ENCODE data around the gene ADGRB3.
"Not testable (repeated sequence)": the region's sequence is repeated elsewhere in the genome, so short reads cannot be mapped to it uniquely, and the experiment has no call there.

ADGRB3 gene

DNA sequence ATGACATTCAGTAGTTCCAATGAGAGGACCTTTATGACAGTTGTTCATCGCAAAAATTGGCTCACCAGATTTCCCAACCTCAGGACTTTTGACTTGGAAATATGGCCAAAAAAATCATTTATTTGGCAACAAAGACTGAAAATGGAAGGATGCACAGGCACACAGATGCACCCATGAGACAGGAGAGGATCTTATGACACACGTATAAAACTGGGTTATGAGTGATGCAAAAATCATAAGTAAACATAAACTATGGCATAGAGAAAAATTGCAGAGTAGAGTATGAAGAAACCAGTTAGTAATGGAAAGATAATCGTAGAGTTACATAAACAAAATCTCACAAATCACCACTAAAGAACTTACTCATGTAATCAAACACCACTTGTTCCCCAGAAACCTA lies 546.9 kb downstream of the ADGRB3 start:
- FAIRE-seq, result no peak

GRCh38 chr6:69185276-69185675 lies 550.2 kb downstream of the ADGRB3 start:
- no peak for FAIRE-seq
- no peak for DNase-seq (ENCODE audit: insufficient read length, low spot score)

More for the DNA sequence above, 546.9 kb downstream of the ADGRB3 start:
- no peak for DNase-seq (ENCODE audit: insufficient read length, low spot score)

- DNase-seq (ENCODE audit: insufficient read length, low spot score), result no peak
- no peak for FAIRE-seq
Measured at GRCh38 chr6:69202768-69203167, 567.7 kb downstream of the ADGRB3 start.

DNA sequence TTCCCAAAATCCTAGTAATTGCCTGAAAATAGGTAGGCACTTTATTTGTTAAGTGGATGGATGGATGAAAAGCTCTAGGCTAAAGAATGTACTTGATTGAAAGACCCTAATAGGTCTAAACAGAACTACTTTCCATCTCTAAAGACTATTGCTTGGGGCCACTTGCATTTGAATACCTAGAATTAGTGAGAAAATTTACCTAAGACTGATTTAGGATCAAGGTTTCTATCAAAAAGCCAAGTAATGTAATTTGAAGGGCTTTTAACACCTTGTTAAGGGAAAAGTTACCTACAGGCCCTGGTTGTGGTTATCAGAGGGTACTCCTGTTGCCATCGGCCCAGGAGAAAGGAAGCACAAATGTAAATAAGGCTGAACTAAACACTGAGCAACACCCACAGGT lies 581.0 kb downstream of the ADGRB3 start:
- DNase-seq (ENCODE audit: insufficient read length, low spot score), result no peak
- FAIRE-seq, result no peak

DNA sequence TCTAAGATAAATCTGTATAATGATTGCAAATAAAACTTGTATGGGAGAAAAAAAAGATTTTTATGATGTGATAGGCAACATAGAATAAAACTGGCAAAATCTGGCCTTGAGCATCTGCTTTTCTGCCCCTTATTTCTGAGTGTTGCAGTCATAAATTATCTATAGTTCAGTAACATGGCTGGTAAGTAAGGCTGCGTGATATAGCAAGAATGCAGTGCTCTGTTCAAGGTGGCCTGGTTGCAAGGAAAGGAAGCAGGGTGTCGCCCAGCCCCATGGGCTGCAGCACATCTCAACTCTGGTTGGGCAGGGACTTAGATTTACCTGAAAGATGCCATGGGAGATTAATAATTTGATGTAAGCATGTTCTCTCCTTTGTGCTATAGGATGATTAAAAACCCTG lies 582.3 kb downstream of the ADGRB3 start:
- no peak for FAIRE-seq
- no peak for DNase-seq (ENCODE audit: insufficient read length, low spot score)

GRCh38 chr6:69220375-69220774 lies 585.3 kb downstream of the ADGRB3 start:
- DNase-seq (ENCODE audit: insufficient read length, low spot score) (no peak), FAIRE-seq (no peak)

GRCh38 chr6:69232008-69232407 lies 596.9 kb downstream of the ADGRB3 start:
- DNase-seq (ENCODE audit: insufficient read length, low spot score), result no peak
- FAIRE-seq, result no peak

DNA sequence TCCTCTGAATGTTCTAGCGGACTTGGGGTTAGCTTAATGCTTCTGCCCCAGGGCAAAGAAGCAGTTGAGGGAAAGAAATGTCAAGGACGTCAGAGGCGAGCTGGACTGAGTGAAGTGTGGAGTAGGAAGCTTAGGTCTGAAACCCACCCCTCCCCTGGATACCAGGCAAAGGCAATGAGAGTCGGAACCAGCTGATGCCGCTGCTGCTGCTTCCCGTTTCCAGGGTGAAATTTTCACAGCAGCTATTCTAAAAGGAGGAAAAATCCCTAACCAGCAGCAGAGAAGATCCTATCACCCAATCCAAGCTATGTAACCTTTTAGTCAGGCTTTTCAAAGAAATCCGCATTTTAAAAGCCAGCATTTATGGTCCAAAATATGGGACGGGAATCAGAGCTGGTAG lies 597.4 kb downstream of the ADGRB3 start:
- FAIRE-seq, result no peak
- no peak for DNase-seq (ENCODE audit: insufficient read length, low spot score)

DNA sequence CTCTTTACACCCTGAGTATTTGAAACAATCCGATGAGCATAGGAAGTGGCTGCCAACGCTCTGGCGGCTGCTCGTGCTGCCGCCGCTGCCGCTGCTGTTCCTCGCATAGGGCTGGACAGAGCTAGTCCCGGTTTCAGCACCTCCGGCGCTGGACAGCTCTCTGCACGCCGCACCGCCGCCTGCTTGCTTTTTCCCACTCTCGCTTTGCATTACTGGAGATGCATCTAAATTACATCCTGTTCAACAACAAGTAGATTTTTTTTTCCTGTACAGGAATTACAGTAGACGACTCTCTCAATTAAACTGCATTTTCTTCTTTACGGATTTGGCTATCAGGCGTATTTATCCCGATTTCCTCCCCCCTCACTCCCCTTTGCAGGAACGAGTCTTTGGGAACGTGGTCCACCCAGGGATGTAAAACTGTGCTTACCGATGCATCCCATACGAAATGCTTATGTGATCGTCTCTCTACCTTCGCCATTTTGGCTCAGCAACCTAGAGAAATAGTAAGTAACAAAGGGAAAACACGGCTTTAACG lies 597.9 kb downstream of the ADGRB3 start:
- FAIRE-seq (no peak), DNase-seq (ENCODE audit: insufficient read length, low spot score) (peak; percentile 32)

- no peak for FAIRE-seq
- no peak for DNase-seq (ENCODE audit: insufficient read length, low spot score)
Measured at GRCh38 chr6:69238067-69238466, 603.0 kb downstream of the ADGRB3 start.

DNA sequence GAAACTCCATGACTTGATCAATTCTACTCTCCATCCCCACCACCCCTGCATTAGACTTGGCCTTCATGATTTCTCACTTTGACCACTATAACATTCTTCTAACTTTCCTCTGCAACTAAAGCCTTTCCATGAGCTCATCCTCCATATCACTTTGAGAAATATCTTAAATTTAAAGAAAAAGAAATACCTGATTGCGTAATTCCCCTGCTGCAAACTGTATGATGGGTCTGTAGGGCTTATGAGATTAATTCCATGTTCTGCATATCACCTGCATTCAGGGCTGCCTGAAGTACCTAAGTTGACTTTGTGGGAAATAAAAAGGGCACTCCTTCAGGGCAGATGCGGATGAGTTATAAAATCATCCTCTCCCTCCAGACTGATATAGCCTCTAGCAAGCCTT lies 611.9 kb downstream of the ADGRB3 start:
- FAIRE-seq (no peak), DNase-seq (ENCODE audit: insufficient read length, low spot score) (no peak)

GRCh38 chr6:69261010-69261409 lies 625.9 kb downstream of the ADGRB3 start:
- DNase-seq (ENCODE audit: insufficient read length, low spot score) (no peak), FAIRE-seq (no peak)

GRCh38 chr6:69263297-69263696 lies 628.2 kb downstream of the ADGRB3 start:
- DNase-seq (ENCODE audit: insufficient read length, low spot score) (no peak), FAIRE-seq (no peak)

DNA sequence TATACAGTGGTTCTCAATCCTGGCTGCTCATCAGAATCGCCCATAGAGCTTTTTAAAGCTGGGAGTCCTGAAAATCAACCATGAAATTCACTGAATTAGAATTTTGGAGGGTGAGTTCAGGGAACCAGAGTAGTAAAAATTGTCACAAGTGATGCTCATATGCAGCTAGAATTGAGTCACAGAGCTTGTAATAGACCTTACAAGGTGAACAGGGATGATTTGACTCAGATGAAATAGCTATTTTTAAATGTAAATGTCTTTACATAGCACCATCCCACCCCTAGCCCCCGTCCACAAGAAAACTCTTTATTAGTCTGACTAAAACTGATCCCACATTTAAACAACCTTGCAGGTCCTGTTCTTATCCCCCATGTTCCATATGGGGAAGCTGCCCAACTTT lies 630.0 kb downstream of the ADGRB3 start:
- FAIRE-seq (no peak), DNase-seq (ENCODE audit: insufficient read length, low spot score) (no peak)

DNA sequence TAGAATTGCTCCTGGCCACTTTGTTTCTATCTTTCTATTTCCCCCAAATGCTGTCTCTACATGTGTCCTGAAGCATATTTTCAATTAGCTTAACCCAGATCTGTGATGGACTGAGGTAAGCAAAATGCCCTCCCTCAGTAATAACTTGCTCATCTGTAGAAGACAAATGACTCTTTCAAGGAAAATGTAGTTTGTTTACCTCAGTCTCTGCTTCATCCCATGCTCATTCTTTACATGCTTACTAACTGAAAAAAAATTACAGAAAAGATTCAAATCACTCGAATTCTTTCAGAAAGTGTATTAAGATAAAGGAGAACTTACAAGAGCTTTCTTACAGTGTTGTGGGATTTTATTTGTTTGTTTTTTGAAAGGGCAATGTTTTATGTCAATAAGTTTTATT lies 630.6 kb downstream of the ADGRB3 start:
- no peak for FAIRE-seq
- DNase-seq (ENCODE audit: insufficient read length, low spot score), result no peak

DNA sequence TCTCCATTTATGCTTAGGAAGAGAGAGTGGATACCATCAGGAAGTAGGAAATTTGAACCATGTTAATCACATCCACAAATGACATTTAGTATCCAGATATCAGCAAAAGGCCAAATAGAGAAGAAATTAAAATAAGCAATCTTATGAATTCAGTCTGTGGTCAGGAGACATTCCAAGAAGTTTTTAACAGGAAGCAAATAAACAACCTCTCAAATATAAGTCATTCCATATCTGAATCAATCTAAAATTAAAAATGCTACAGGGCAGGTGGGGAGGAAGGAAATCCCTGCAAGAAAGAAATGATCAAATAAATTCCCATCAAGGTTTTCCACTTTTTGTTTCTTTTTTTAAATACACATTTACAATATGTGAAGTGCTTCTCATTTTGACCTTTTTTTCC lies 641.1 kb downstream of the ADGRB3 start:
- DNase-seq (ENCODE audit: insufficient read length, low spot score) (no peak), FAIRE-seq (no peak)

DNA sequence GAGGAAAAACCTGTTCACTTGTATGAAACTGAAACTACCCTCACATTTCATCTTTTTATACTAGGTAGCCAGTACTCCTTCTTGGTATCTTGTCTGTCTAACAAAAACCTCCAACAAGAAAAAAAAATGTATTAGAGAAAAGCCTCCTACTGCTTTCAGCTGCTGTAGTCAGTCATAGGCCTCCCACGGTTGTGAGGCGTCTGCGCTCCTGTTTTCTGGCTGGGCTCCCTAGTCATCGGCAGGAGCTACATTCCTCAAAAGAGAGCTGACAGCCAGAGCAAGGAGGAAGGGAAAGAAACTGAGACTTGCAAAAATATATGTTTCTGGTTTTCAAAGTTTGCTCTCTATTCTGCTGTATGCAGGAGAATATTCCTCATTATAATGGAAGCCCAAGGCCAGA lies 644.7 kb downstream of the ADGRB3 start:
- DNase-seq (ENCODE audit: insufficient read length, low spot score) (no peak), FAIRE-seq (no peak)

DNA sequence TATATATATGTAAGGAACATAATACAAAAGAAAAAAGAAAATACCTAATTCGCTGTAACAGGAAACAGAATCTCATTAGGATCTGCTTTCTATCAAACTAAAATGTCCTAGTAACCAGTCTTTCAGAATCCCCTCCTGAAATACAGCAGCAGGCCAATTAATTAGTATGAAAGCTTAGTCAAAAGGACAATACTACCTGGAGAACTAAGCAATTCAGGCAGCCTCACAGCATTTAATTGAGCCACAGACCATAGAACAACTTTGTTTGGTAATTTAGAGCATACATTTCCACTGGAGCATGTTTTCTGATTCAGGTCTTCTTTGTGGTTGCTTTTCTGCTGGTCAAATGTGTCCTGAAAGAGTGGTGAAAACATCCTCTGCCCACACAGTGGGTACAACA lies 645.8 kb downstream of the ADGRB3 start:
- no peak for FAIRE-seq
- no peak for DNase-seq (ENCODE audit: insufficient read length, low spot score)

DNA sequence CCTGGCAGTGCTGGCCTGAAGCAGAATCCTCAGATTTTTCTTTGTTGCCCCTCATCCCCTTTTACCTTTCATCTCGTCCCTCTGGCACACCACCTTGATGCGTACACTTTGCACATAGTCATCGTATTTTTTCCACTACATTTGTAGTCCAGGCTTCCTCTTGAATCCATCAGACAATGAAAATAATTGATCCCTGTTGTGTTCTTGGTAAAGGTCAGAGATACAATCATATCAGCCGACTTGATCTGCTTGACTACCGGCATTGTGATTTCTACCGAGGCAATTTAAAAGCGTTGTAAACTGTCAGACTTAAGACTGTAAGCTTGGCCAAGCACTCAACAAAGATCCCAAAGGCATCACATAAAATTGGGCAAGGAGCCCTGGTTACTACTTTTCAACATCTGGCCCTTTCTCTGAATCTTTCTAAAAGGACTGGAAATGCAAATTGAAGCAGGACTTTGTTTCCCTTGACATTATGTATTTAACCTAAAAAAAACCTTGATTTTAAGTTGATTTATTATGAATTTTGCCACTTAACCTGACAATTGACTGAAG lies 649.2 kb downstream of the ADGRB3 start:
- no peak for DNase-seq (ENCODE audit: insufficient read length, low spot score)
- FAIRE-seq, result no peak

GRCh38 chr6:69285054-69285453 lies 650.0 kb downstream of the ADGRB3 start:
- FAIRE-seq, result no peak

DNA sequence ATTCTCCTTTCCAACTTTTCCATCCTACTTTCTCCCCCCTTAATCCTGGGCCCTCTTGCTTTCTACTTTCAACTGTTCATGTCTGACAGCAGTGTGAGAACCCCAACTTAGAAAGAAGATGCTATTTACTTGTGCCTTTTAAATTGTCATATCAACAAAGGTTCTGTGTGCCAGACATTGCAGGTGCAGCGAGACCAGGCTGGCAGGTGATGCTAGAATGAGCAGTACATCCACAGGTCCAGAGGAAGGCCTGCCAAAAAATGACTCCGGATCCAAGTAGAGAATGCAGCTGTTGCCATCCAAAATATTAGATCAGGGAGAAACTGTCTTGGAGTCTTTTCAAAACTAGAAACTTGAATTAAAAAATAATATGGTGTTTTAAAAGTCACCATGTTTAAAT lies 651.2 kb downstream of the ADGRB3 start:
- FAIRE-seq (no peak), DNase-seq (ENCODE audit: insufficient read length, low spot score) (no peak)

More at GRCh38 chr6:69285054-69285453, 650.0 kb downstream of the ADGRB3 start:
- DNase-seq (ENCODE audit: insufficient read length, low spot score), result no peak

DNA sequence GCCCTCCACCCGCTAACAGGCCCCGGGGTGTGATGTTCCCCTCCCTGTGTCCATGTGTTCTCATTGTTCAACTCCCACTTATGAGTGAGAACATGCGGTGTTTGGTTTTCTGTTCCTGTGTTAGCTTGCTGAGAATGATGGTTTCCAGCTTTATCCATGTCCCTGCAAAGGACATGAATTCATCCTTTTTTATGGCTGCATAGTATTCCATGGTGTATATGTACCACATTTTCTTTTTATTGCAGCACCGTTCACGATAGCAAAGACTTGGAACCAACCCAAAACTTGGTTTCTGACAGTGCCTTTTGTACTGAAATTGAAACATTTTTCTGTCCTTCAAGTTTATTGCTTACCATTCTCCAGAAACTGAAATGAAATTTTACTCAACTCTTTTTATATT lies 653.1 kb downstream of the ADGRB3 start:
- DNase-seq (ENCODE audit: insufficient read length, low spot score); FAIRE-seq: not testable (repeated sequence)

All from HTR-8/SVneo (cell line).